NCI-H146 (cell line): ENCODE data around the gene DISP2.

Experiments used
- DNase-seq: peaks from one replicate; lab custom pipeline; 2025; lab: John Stamatoyannopoulos, UW

Gene DISP2

DNA sequence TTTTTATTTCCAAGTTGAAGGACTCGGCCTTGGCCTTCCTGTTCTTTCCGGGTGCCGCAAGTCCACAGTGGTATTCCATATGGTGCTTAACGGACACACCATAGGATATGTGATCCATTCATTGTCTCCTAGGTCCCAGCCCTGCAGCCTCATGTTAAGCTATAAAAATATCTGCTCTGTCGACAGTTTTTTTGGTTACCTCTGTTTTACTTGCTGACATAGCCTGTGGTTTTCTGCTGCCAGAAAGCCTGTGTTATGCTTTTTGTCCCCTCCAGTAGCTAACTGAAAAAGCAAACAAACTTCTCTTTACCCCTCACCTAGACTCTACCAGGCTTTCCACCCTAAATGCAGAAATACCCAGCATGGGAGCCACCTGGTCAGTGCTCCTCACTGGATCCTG is 29.3 kb upstream of the DISP2 start:
- no peak for DNase-seq

DNA sequence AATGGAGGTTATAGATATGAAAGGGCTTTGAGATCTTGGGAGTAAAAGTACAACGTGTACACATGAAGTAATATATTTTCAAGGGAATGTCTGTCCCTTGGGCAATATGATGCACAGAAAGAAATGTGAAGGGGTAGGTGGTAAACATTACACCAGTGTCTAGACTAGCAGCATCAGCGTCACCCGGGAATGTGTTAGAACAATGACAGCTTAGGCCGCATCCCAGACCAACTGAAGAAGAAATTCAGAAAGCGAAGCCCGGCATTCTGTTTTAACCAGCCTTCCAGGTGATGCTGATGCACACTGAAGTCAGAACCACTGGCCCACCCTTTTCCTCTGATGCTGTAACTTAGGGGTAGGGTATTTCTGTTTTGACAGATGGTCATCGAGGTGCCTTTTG is 28.2 kb upstream of the DISP2 start:
- no peak for DNase-seq

DNA sequence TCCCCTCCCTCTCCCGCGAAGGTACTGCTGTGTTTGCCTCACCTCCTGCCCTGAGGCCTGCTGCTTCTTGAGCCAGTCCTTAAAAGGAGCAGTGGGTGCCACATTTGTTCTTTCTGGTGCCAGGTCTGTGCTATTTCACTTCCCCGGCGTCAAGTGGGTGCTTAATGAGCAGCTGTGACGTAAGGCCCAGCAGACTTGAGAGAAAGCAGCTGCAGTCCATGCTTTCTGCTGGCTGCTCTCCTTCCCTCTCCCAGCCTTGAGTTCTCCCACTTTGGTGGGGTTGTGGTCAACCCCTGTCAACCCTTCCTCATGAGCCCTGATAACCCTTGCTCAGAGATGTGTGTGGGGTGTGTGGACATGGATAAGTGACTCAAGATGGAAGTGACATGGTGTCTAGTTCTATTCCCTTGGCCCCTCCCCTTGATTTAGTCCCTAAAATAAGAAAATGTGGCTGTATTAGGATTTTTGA is 27.6 kb upstream of the DISP2 start:
- no peak for DNase-seq

DNA sequence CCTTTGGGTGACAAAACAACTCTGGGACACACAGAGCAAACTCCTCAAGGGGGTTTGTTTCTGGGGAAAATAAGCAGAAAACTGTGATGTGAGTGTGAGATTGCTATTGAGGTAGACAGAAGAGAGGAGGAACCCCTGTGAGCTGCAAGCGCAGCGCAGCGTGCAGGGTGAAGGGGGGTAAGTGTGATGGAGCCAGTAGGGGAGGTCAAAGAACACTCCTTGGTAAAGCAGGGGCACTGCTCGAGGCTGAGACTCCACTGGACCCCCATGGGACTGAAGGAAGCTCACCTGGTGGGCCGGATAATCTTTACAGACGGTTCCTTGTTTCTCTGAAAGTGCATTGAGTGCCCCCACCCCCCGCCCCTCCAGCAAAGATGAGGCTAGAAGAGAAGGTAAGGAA is 27.0 kb upstream of the DISP2 start:
- no peak for DNase-seq

DNA sequence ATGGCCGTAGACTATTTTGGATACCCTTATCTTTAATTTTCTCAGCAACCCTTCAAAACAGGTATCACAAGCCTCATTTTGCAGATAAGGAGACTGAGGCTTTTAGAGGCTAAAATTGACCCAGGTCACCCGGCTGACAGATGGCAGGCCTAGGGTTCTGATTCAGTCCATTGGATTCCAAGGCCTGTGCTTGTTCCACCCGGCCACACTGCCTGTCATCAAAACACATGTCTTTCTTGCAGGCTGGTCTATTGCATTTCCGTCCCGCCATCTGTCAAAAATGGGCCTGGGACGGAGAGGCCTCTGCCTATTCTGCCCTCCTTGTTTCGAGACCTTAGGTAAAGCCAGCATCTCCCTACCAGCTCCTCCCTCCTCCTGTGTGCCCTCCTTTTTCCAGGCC is 26.4 kb upstream of the DISP2 start:
- no peak for DNase-seq

DNA sequence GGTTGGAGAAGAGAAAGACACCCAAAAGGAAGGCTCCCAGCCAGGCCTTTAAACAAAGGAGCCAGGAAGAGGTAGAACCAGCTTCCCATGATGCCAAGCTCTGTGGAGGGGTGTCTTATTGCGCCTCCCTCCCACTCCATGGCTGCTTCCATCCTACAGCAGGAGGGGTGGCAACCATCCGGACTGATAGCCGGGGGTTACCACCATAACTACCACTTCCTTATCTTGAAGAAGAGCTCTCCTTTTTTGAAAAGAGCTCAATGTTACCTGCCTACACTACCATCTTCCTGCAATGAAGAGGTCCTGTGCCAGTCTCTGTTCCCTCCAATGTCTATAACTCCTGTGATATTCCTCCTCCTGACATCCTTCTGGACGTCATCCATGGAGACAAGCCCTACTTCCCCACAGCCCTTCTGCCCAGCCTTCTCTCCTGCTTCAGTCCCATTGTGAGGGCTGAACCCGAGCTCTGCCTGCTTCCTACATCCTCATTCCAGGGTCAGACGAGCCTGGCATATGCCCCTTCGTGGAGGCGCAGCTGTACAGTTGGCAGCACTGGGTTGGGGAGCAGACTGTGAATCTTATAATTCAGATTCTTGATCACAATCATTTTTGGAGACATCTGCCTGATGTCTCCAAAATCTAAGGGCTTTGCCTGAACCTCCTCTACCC is 25.8 kb upstream of the DISP2 start:
- no peak for DNase-seq

DNA sequence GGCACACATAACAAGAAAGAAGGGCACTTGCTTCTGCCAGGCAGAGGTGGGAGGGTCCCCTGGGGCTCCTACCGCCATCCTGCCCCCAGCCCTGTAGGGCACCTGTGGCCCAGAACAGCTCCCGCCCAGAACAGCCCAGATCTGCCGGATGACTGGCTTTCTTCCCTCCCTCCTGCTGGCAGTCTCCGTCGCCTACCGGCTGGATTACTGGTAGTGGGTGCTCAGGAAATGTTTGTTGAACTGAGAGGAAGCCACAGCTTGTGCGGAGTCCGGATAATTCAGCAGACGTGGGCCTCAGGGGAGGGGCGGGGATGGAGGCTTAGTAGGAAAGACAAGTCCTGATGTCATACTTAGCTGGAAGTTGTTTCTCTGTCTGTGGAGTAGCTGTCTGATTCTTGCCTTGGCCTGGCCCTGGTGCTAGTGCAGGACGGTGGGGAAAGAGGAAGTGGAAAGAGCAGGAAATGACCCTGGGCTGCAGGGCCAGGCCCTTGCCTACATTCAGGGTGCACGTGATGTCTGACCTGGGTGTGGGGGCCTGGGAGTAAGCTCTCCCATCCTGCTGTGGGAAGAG is 24.0 kb upstream of the DISP2 start:
- no peak for DNase-seq

DNA sequence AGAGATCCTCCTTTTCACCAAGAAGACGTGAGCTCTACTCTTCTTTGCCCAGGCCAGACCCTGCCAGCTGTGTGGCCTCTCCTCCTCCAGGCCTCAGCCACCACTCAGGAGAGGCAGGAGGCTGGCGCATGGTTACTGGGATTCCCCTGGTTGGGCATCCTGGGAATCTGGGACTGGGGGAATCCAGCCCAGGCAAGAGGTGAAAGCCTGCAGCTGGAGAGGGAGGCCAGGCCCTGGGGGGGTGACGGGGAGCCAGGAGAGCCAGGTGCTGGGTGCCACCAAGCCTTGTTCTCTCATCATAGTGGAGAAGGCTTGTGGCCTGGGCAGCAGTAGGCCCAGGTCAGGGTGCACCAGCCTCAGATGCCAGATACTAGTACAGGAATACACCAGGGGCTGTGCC is 23.5 kb upstream of the DISP2 start:
- DNase-seq = no peak

DNA sequence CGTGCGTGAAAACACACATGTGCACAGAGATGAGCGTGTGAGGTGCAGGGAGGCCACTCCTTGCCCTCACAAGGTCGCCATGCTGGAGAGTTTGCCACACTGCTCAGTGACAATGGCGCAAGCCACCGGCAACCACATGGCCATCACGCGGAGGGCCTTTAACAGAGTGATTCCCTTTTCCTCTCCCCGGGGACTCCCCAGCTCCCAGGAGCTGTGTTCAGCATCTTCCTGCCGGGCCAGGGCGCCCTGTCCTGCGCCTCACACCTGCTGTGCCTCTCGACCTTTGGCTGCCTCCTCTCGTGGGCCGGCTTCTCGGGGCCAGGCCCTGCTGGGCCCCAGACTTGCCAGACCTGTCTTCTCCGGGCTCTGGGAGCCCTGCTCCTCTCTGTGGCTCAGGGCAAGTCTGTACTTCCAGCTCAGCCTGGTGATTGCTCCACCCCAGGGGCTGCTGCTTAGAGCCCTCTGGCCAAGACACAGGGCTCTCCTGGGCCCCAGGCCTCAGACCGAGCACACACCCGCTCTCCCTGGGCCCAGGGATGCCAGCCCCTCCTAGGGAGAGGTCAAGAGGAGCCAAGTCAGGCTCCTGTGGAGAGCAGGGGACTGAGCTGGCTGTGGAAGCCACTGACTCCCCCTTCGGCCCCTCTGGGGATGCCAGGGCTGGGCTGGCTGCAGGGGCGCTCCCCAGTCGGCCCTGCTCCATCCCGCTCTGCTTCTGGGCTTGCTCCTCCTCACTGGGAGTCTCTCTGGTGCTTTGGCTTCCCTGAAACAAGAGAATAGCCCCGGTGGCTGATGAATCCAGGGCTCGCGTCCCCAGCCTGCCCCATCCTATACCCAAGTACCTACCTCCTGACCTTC is 22.9 kb upstream of the DISP2 start:
- no peak for DNase-seq

DNA sequence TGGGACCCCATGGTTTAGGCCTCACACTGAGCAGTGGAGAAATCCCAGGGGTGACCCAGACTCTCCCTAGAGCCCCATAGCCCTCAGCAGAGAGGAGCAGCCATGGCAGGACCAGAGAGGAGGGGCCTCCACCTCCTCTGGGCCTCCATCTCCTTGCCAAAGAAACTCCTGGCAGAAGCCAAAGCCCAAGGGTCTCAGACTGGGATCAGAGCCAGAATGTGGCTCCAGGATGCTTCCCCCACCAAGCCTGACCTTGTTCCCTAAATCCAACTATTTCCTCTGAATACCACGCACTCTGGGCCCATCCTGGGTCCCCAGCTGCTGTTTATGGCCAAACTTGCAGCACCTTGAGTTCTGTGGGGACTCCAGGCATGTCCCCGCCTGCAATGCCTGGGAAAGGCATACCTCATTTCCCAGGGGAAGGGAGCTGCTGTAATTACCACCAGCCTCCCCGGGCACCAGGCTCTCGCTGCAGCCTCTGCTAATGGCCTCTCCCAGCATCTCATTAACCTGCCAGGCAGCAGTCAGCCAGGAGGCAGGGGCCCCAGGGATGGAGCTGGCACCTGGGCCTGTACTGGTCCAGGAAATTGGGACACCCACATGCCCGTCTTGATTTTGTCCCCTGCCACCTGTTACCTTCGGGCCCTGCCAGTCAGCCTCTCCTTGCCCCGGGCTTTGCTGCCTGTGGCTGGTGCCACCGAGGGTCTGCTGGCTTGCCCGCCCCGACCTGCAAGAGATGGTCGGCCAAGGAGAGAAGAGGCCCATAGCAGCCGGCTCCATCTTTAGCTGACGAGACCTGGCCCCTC is 21.9 kb upstream of the DISP2 start:
- no peak for DNase-seq

DNA sequence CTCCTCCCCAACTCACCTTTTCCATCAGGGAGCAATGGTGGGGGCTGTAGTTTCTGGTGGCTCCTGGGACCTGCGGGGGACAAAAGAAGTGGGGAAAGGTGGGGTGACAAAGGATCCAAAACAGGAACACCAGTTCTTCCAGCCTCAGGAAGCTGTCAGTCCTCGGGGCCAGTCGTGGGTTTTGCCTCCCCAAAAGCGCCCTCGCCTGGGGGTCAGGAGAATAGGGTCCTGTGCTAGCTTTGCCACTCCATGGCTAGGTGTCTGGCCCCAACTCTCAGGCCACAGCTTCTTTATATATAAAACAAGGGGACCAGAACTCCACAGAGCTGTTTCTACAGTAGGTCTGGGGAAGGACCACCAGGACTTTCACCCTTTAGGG is 21.3 kb upstream of the DISP2 start:
- no peak for DNase-seq

DNA sequence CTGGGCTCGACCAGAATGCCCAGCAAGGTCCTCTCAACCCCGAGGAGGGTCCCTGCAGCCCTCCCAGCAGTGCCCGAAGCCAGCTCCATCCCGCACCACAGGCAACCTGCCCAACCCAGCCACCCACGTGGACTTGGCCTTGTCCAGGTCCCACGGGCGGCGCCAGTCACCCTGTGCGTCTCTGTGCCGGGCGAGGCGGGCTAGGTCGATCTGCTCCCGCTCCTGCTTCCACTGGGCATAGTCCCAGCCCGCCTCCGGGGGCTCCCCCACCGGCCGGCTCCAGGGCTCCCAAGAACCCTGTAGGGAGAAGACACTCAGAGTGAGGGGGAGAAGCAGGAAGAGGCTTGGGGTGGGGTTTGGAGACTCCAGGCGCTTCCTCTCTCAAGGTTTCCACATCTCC is 20.4 kb upstream of the DISP2 start:
- DNase-seq = no peak

DNA sequence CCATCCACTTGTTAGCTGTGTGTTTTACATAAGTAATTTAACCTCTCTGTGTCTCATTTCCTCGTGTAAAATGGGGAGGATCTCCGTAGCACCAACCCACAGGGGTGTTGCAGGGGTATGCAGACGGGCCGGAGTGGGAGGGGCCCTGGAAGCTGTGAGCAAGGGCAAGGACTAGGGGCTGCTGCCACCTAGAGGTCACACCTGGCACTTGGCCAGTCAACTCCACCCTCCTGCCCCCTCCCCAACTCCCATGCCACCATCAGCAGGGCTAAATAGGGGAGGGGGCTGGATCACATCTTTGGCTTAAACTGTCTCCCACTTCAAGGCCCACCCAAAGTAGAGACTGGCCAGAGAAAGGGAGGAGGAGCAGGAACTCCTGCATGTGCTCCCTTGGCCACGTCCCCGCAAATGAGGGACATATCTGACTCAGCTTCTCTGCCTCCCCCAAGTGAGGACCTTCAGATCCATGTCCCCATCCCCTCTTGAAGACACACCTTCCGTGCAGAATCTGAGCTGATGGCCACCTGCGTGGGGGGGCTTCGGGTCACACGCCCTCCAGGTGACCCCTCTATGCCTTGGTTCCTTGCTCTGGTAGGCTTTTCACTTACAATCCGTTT is 19.9 kb upstream of the DISP2 start:
- peak; percentile 65 for DNase-seq

DNA sequence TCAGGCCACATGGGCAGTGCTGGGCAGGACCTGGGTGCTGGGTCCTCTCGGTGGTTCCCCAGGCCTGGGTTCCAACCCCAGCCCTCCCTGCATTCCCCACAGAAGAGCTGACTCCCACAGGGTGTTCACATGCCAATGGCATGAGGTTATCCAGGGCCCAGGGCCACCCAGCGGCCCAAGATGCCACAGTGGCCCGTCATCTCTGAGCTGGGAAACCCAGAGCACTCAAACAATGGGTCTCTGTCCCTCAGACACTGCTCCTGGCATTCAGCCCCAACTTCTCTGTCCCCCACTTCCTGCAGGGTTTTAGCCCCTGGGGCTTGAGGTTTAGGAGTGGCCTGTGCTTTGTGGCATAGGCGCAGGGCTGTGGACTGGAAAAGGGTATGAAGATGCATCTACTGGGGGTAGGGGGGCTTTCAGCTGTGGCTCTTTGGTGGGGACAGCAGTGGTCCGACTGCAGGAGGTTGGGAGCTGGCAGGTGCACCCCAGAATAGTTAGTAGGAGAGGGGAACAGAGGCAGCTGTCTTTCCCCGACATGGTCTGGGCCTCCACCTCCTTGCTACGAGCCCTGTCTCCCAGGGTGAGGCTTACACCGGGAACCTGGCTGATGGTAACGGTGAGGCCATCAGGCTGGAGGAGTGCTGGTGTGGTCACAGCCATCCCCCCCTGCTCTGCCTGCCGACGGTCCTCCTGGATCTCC is 18.9 kb upstream of the DISP2 start:
- no peak for DNase-seq

DNA sequence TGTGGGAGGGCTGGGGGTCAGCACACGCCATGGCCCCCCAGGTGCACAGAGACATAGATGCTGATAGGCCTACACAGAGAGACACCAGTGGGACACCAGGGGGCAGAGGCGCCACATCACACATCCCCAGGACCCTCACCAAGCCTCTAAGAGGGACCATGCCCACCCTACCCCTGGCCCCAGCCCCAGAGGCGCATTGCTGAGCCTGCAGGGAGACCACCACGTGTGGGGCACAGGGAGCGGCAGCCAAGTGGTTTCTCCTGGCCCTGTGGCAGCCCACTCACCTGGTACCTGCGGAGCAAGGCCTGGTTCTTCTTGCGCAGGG is 18.4 kb upstream of the DISP2 start:
- DNase-seq = no peak

DNA sequence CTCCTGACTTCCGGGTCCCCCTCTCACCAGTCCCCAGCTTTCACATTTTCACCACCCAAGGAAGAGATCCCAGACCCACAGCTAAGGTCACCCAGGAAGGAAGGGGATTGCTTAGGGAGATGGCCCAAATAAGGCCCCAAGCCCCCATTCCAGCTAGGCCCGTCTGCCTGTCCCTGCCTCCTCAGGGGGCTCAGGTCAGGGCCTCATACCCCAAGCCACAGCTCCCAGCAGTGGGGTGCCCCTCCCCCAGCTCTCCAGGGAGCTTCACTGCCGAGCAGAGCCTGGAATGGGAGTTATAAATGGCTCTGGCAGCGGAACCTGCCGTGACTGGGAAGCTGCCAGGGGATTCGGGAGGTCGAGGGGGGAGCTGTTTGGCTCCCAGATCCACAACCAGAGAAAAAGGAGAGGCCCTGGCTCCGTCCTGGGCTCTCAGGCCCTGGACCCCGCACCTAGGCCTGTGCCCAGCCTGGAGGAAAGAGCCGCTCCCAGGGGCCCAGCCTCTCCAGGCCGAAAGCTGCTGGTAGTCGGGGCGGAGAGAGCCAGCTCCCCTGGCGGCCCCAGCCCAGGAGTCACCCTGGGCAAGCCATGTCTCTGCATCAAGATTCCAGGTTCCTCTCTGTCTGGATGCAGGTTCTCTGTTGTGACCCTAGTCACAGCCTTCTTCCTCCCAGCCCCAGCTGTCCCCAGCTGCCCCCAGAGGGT is 17.8 kb upstream of the DISP2 start:
- no peak for DNase-seq

DNA sequence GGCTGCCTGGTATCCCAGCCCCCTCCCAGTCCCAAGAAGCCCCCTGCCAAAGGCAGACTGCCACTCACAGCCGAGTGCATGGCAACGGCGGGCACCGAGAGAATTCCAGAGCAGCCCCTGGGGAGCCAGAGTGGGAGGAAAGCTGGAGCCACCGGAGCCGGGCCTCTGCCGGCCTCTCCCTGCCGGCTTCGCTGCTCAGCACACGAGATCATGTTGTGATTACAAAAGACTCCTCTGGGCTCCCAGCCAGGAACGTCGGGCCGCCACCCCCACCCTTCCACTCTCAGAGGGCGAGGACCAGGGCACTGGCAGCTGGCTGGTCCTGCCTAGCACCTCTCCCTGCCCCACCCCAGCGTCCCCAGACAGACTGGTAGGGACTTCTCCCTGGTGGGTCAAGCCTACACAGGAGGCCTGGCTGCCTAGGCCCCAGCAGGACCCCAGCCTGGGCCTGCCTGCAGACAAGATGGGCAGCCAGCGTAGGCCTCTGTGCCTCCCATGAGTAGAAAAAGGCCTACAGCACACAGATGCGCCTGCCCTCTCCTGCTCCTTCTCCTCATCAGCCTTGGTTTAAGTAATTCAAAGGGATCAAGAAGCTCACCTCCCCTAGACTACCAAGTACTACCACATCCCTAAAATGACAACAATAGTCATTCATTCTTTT is 17.1 kb upstream of the DISP2 start, which contains the start of gene CCDC9B:
Gene CCDC9B (minus strand): TSS at position 200 of the 661 bp plus-strand sequence. CDS start 120 bp downstream, at position 80.
- DNase-seq = peak; percentile 66

DNA sequence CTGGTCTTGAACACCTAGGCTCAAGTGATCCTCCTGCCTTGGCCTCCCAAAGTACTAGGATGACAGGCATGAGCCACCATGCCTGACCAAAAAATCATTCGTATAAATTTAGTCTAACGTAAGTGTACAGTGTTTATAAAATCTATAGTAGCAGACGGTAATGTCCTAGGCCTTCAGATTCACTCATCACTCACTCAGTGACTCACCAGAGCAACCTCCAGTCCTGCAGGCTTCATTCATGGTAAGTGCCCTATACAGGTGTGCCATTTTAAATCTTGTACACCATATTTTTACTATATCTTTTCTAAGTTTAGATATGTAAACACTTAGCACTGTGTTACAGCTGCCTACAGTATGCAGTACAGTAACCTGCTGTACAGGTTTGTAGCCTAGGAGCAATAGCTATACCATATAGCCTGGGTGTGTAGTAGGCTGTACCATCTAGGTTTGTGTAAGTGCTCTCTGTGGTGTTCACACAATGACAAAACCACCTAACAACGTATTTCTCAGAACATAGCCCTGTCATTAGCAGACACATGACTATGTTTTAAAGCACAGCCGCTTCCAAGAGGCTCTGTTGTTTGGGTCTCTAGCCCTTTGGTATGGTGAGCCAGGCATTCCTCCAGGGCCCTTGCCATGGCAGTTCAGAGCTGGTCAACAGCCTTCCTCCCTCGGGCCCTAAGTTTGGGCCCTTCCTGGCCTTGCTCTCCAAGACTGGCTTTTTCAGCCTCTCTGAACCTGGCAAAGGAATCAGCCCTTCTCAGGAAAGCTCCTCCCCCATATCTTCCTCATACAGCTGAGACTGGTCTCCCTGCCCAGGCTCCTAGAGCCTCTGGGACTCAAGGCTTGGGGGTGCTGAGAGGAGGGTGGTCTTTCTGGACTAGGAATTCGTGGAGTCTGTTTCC is 15.4 kb upstream of the DISP2 start:
- DNase-seq = no peak

DNA sequence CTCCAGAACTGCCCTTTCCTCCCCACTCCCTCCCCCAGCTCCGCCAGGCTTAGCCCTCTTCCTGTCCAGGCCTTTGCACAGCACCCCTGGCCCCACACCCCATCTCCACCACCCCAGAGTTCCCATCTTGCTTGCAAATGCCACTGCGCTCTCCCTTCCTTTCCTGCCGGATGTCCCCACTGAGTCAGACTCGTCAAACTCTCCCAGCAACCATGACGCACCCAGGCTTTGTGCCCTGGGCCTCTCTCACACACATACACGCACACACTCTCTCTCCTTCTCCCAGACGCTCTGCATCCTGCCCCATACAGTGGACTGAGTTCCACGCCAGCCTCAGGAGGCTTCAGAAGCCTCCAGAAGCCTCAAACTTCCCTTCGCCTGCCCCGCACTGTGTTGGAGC is 14.5 kb upstream of the DISP2 start:
- DNase-seq = no peak
